NCI-H1694 (cell line): ENCODE measurements around the gene IPPK.

Experiments
- DNase-seq: peaks from one replicate; lab custom pipeline; 2025; lab: John Stamatoyannopoulos, UW

IPPK gene

DNA sequence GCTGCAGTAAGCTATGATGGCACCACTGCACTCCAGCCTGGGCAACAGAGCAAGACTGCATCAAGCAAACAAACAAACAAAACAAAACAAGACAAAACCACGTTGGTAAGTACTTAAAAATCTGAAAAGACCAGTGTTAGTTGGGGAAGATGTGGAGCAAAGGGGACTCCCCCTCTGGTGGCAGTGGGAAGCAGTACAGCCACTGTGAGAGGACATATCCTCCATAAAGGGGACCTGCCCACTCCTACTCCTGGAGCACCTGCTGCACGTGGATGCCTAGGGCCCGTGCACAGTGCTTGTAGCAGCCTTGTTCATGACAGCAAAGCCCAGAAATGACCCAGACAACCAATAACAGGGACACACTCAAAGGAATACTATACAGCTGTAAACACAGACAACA lies 17.0 kb upstream of the IPPK start:
- DNase-seq = no peak

DNA sequence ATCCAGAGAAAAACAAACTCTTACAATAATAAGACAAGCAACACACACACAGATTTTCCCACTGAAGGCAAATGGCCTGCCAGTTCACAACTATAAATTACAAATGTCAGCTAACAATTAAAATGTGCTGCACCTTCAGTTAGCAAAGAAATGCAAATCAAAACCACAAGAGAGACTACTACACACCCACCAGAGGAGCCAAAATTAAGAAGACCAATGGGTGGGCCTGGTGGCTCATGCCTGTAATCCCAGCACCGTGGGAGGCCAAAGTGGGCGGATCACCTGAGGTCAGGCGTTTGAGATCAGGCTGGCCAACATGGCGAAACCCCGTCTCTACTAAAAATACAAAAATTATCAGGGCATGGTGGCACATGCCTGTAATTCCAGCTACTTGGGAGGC lies 15.1 kb upstream of the IPPK start:
- no peak for DNase-seq

DNA sequence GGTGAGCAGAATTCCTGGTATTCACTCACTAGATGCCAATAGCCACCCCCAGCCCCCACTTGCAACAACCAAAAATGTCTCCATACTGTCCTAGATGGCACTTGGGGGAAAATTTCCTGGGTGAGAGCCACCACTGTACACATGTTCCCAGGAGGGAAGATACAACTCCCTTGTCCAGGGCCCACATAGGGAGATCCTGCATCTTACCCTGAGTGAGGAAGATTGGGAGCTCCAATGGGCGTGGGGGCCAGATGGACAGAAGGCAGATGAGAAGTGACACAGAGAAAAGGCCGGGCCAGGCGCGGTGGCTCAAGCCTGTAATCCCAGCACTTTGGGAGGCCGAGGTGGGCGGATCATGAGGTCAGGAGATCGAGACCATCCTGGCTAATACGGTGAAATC lies 12.3 kb upstream of the IPPK start:
- no peak for DNase-seq

DNA sequence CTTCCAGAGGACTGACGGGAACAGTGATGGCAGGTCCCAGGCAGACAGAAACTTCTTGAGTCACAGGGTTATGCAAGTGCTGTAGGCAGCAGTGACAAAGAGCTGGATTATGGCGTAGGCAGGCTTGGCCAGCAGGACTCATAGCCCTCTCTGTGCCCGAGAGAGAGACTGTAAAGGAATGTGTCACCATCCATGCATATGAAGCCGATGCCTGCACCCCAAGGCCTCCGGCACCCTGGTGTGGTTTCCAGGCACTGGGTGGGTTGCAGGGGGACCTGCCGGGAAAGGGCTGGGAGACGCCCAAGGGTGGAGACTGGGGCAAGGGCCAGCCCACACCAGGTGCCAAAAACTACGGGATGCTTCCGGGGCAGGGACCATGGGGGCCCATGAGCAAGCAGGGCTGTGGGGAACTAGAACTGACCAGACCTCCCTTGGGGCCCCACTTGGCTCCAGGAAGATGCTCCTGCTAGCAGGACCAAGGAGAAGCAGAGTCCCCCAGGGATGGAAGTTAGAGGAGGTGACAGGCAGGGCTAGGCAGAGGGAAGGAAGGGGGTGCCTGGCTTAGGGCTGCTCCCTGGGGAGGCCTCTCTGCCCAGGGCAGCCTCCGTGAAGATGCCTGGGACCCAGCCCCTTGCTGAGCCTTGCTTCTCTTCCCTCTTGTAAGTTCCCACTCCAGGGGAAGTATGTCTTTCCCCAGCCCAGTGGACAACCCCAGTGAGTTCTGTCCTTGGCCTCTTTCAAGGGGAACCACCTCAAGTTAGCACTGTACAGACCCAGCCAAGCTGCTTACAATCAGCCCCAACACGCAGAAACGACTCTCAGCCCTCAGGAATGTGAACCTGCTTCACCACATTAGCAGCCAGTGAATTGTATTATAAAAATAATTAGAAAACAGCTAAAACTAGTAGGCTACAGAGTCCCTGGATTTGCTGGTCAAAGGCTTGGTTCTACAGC lies 10.5 kb upstream of the IPPK start:
- DNase-seq = no peak

DNA sequence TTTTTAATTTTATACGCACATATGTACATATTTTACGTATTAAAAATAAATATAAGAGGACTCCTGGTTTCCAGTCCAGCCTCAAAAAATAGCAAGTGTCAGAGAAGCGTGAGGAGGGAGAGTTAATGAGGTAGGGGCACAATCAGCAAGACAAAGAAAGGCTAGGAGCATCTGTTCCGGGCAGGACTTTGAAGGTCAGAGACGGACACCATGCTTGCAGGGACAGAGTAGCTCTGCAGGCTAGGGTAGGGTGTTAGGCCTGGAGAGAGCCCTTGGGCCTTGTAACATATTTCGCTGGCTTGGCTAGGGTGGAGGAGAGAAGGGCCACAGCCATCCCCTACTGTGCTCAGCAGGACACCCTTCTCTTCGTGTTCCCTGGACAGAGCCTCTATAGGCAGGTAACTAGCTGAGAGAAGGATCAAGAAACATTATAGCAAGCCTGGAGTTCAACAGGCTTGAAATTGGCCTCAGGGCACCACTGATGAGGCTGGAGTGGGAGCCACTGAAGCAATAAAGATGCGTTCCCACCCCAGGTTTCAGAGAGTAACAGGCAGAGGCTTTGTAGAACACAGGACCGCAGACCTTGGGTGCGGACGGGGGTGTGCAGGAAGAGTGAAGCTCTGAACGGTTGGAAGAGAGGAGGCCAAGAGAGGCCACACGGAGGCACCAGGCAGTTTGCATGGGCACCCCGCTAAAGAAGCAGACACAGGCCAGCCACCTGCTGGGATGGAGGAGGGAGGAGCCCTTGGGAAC lies 9.7 kb upstream of the IPPK start:
- DNase-seq = no peak

DNA sequence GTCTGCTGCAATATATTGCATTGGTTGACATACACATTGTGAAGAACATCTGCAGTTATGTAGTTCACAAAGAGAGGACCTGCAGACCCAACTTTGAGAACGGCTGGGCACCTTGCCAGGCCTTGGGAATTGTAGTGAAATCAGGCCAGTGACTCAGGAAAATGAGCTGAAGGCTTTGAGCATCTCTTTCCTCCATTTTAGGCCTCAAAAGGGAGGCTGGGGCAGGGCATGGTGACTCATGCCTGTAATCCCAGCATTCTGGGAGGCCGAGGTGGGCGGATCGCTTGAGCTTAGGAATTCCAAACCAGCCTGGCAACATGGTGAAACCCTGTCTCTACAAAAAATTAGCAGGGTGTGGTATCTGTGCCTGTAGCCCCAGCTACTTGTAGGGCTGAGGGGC lies 1.4 kb upstream of the IPPK start:
- no peak for DNase-seq

DNA sequence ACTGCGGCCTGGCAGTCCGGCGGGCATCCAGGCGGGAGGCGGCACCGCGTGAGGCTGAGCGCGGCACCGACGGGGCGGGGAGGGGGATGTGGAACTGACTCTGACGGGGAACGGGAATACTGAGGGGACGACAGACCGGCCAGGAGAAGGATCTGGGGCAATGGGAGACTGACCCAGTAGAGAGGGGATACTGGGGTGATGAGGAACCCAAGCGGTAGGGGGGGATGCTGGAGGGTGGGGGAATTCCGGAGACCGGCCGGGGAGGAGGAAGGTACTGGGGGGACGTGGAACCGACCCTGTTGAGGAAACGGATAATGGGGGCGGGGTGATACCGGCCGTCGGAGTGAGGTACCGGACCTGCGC lies 423 bp downstream of the IPPK start:
- DNase-seq = no peak

DNA sequence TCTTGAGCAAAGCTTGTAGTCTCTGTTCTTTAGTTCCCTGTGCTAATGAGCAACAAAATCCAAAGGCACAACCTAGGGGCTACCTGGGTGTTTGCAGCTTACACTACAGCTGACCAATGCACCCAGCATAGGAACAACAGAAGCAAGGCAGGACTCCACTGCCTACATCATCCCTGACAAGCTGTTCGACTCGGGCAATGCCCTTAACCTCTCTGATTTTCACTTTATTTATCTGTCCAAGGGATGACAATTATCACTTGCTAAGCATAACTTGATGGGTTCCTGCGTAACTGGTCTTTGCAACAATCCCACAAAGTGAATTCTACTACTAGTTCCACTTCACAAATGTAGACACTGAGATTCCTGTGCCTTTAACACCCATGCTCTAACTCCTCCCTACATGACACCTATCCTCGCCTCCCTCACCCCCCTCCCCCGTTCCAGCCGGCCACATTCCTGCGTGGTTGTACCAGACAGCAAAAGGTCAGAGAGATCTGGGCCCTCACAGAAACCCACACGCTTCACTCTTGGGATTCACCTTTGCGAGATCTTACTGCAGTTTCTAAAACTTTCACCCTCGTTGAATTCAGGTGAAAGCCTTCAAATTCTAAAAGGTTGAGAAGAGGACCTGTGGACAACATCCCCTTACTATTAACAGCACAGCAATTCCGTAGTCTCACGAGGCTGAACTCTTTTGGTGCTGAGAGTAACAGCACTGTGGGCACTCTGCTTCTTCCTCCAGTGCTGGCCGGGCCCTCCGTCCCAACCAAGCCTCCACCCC lies 995 bp downstream of the IPPK start:
- DNase-seq = no peak

DNA sequence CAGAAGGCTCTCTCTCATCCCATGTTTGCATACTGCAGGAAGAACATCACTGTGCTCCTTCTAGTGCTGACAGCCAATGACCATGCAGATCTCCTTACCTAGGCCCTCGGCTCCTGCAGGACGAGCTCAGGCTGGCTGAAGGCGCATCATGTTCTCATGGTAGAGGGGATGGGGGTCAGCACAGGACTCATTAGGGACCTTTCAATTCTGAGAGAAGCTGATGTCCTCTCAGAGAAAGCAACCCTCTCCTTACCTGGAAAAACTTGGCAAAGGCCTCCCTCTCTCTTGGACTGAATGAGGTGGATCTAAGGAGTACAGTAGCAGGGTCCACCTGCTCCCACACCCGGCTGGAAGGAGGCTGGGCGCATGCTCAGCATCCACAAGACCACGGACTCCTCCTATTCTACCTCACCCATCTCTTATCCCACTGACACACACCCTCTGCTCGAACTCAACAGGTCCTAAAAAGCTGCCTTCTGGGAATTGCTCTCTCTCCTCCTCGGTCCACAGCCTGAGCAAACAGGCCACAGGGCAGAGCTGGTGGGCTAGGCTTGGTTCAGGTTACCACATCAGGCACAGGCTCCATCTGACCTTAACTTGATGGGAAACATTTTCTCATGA lies 2.9 kb downstream of the IPPK start:
- DNase-seq = no peak

DNA sequence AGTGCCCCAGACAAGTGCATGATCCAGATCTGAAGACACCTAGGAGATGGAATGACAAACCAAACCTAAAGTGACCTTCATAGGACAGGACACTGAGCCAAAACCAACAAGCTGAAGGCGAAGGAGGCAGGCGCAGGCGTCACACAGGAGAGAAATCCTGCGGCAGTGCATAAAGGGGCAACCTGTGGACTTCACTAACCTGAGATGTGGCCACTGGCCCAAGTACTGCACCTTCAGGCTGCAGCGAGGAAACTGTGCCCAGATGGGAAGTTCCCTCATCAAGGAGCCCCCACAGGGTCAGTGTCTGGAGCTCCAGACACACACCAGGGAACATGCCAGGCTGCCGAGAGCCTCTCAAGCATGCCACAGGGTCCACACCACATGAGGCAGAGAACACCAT lies 3.7 kb downstream of the IPPK start:
- no peak for DNase-seq

DNA sequence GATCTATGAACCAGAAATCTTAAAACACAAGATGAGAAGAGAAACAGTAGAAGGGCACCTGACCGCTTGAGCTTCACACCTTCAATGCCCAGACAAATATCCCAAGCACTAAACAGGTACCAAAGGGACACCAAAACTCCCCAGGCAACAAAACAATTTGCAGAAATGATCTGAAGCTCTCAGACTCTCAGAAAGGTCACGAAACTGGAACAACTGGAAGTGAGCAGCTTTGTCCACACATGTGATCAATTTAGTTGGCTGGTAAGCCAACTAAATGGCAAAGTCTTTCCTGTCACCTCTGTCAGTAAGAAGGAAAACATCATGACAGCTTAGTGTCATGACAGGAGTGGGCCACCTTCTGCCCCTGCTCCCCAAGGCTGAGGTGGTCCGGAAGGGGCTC lies 4.1 kb downstream of the IPPK start:
- no peak for DNase-seq

DNA sequence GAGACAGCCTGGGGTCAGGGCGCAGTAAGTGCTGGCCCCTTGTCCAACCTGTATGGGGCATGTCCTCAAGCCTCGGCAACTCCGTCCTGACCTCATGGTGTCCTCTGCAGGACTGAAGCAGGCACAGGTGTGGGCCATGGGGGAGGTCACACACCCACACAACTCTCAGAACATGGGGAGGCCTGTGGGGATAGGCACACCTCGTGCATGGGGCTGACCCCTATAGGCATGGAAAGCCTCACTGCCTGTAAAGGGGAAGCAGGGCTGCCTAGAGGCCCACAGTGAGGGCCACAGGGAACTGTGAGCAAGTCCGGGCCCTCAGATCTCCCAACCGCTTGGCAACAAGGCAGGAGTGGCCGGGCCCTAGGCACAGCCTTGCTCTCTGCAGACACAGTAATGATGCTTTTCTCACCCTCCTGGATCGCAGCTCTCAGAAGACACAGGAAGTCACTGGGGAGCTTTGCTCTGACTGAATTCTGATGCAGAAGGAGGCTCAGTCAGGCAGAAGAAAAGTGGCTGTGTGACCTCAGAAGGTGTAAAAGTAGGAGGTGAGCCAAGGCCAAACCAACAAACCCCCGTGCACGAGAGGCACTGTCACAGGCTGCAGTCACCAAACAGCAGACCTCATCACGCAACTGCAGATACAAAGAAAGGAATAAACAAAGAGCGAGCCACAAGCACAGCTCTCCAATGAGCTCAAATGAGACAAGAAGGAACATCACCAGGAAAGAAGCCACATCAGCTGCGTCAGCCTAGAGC lies 5.4 kb downstream of the IPPK start:
- DNase-seq = no peak

DNA sequence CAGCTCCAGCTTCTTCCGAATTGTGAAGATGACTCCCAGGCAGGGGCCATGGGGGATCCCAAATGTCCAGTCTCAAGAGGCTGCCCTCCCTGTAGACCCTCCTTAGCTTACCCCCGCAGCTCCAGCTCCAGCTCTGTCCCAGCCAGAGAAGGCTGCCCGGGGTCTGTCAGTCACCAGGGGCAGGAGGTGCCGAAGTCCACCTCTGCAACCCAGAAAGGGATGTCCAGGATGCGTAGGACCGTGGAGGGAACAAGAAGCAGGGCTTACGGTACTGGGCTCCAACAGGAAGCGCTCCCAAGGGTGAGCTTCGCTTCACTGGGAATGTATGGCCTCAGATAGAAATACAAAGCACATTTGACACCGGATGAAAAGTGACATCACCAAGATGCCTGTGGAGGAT lies 6.0 kb downstream of the IPPK start:
- no peak for DNase-seq

DNA sequence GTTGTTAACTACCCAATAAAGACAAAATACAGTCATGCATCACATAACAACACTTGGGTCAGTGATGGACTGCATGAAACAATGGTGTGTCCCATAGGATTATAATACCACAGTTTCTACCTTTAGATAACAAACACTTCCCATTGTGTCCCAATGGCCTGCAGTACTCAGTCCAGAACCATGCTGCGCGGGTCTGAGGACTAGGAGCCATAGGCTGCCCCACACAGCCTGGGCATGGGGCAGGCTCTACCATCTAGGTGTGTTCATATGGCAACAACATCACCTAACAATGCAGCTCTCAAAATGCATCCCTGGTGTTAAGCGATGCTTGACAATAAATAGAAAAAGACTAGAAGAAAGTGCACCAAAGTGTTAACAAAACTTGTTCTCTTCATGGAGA lies 6.8 kb downstream of the IPPK start:
- DNase-seq = no peak

DNA sequence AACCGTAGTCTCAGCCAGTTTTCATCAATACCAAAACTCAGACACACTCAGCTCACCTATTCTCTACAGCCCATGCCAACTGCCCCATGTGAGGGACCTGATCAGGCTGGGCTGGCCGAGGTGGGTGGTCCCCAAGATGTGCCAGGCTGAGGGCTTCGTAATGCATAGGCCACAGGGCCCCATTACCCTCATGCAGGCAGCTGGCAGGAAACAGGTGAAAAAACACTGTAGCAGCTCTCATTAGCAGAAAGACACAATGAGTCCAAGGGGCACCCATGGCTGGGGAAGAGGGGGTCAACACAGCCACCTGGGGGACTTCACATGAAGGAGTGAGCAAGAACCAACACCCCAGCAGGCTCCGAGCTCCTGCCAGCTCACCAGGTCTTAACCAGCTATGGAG lies 8.2 kb downstream of the IPPK start:
- DNase-seq = no peak

DNA sequence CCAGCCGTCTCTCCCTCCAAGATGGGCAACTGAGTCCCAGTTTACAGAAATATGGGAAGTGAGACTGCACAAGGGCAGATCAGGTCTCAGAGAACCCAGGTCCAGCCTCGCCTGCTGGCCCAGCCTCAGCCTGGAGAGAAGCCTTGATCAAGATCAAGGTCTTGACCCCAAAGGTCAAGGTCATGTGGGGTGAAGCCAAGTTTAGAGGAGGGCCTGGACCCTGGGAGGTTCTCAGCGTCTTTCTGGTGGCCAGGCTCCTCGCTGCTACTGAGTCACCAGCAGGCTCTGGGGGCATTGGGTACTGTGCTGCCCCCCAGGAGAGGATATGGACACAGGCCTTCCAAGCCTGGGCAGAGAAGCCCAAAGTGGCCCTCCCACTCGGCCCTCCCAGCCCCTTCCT lies 8.8 kb downstream of the IPPK start:
- no peak for DNase-seq

DNA sequence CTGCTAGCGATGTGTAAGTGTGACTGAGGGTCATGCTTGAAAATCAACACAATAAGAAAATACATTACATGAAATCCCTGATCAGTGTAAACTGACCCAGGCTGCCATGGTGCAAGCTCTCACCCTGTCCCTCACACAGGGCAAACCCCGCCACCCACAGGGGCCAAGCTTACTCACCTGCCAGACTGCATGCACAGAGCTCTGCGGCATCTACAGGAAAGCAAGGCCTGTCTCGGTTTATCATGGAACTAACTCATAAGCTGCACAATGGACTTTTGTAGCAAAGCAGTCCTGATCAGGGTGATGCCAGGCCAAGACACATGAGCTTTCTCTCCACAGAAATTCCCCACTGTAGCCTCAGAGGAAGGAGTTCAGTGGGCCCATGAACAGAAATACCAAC lies 9.7 kb downstream of the IPPK start:
- no peak for DNase-seq

DNA sequence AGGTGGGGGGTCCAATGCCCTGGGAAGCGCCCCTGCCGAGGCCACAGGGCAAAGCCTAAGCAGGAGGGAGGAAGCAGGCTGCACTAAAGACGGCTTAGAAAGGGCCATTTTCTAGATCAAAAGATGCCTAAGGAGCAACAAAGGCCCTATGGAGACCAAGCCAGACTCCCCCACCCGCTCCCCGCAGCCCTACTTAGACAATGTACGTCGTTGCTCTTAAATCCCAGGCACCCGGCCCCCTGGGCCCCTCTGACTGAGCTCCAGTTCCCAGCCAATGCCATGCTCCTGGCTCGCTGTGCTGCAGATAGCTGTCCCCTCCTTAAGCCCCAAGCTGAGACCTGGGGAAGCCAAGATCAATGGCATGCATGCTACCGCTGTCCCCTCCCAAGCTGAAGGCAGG lies 10.3 kb downstream of the IPPK start:
- DNase-seq = no peak

DNA sequence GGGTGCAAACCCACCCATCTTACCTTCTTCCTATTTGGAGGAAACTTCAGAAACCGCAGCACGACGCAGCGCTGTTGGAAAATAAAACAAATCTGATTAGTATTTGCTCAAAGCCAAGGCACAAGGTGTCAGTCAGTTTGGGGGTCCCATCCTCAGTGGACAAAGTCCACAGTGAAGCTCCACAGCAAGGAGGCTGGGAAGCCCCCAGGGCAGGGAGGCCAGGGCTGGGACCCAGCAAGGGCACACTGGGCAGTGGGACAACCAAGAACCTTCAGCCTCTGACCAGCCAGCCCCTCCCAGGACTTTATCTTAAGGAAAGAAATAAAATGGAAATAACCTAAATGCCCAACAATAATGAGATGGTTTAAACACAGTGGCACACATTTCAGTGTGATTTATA lies 11.3 kb downstream of the IPPK start:
- no peak for DNase-seq

DNA sequence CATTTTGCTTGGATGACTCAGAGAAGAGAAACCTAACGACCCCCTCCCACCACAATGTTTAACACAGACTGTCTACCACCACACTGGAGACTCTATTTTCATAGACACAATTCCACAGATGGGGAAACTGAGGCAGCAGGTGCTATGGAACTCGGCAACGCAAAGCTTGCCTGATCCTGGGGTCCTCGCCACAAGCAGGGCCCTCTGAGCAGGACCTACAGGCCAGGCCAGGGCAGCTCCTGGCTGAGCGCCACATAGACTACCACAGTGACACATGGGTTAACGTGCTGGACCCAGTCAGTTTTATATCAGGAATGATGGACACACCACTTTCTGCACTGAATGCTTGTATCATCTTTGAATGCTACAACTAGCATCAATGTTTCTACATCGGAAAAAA lies 11.8 kb downstream of the IPPK start:
- DNase-seq = no peak

DNA sequence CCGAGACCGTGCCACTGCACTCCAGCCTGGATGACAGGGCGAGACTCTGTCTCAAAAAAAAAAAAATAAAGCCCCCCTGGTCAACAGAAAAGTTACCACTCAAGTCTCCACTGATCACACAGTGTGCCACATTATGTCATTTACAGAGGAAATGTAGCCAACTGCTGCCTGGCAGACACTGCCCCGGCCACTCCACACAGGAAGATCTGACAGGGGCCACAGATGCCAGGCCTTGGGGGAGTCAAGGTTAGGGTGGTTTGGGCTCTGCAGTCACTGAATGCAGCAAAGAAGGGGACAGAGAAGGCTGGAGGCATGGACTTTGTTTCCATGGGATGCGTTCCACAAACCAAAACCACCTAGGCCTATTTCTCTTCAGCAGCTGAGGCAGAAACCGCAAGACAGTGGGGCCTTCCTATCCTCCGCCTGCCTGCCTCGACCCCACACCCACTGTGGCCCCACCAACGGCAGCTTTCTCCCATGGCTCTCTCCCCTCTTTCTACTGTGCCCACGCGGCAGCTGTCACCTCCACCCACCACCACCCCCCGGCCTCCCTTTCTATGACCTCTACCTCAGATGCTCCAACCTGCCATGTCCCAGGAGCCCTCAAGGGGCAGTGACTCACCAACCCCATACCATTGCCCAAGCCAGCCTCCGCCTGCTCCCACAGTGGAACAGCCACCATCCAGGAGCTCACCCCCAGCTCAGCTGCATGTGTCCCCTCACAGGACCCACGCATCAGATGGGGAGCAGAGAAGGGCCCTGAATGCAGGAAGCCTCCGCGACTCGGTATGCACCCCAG lies 12.4 kb downstream of the IPPK start:
- DNase-seq = no peak
